Testis (tissue), 3 donors: ENCODE results near the gene POP4. TPM values are rescaled to one million over a fixed set of nuclear protein-coding genes. Genes with fewer than 3 reads are reported as not detected.

ENCODE experiments used
- DNase-seq: peaks from one replicate; pipeline ENCODE4 v3.0.0-alpha.2; 2019
- H3K27ac ChIP-seq, 2 donors: fragments of 200-600 bp; sonication (generic); one replicate each; pipeline ENCODE4 v1.5.1; 2019
- H3K27me3 ChIP-seq: fragments of 200-600 bp; sonication (generic); one replicate; pipeline ENCODE4 v1.5.1; 2019
- H3K36me3 ChIP-seq: fragments of 200-600 bp; sonication (generic); one replicate; pipeline ENCODE4 v1.5.1; 2017; ENCODE audit warnings: low read depth; ENCODE audit errors: missing control alignments
- H3K4me1 ChIP-seq: fragments of 200-600 bp; sonication (generic); one replicate; pipeline ENCODE4 v1.5.1; 2019
- H3K4me3 ChIP-seq, 2 donors: fragments of 200-600 bp; sonication (generic); one replicate each; pipeline ENCODE4 v1.5.1; 2017 to 2019
- H3K9me3 ChIP-seq: fragments of 200-600 bp; sonication (generic); one replicate; pipeline ENCODE4 v1.5.1; 2017
- POLR2A ChIP-seq: fragments of 450-650 bp; IDR thresholded peaks from one replicate; pipeline ENCODE4 v1.6.1; 2017; ENCODE audit warnings: antibody characterized with exemption, mild to moderate bottlenecking, moderate library complexity
- WGBS, 2 donors: methylation state at CpG; one replicate each; pipeline ENCODE4 v1.1.5; 2018; 5-methylcytosine and 5-hydroxymethylcytosine counted together
- intact Hi-C: fragments of 100-400 bp; cut with DNase I; formaldehyde crosslinking; loops from one replicate; pipeline ENCODE4 v1.15.1; 2023; ENCODE audit warnings: low total_unique reads
- polyA plus RNA-seq: library from polyadenylated mRNA; stranded (reverse); fragments of 350-450 nt; fragmentation: Illumina TruSeq; extraction: RNeasy Lipid Tissue Mini Kit (QIAGEN cat#74804); gene quantifications from one replicate; pipeline ENCODE4 v1.2.3, GENCODE V29; 2014; ENCODE audit warnings: low read depth, low replicate concordance; ENCODE audit not compliant: insufficient read depth
- total RNA-seq, 2 donors: library from RNA; depleted of rRNA; stranded (reverse); fragments of >200 nt; gene quantifications; one replicate each; pipeline ENCODE4 v1.2.3, GENCODE V29; 2016
- TF ChIP-seq, protein P1 (sequence below), 3 experiments: fragments of 450-650 bp in 2 of 3; fragments of 200-600 bp in 1 of 3; sonication (generic) in 1 of 3; IDR thresholded peaks; one replicate each; pipeline ENCODE4 v1.5.1; 2016 to 2019; ENCODE audit warnings: antibody characterized with exemption in 3 of 3, mild to moderate bottlenecking in 2 of 3, moderate library complexity in 1 of 3

POP4 gene
- total and polyA plus RNA-seq, 3 donors from 2014 or later: 79.8 to 127 (median 82.4) TPM

DNA sequence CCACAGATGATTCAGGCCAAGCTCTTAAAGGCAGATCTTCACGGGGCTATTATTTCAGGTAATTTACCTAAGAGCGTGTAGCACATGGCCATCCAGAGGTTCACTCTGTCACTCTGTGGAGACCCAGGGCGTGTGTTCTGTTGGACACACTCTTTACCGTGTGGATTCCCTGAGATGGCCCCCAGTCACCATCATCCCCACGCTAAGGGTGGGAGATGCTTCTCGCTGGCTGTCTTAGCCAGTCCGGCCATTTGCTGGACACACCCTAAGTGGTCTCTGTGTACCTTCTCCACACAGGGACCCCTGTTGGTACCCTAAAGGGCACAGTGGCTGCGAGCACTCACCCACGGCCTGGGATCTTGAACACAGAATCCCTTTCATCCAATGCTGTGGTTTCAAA lies 6.0 kb downstream of the POP4 start:
- H3K4me1 ChIP-seq: peaks cover 7% of the 10 kb centered on the region
- H3K9me3 ChIP-seq: no peaks in the 10 kb centered on the region
- DNase-seq: no peak
- TF ChIP-seq POLR2A: no peak
- TF ChIP-seq, protein P1, sequence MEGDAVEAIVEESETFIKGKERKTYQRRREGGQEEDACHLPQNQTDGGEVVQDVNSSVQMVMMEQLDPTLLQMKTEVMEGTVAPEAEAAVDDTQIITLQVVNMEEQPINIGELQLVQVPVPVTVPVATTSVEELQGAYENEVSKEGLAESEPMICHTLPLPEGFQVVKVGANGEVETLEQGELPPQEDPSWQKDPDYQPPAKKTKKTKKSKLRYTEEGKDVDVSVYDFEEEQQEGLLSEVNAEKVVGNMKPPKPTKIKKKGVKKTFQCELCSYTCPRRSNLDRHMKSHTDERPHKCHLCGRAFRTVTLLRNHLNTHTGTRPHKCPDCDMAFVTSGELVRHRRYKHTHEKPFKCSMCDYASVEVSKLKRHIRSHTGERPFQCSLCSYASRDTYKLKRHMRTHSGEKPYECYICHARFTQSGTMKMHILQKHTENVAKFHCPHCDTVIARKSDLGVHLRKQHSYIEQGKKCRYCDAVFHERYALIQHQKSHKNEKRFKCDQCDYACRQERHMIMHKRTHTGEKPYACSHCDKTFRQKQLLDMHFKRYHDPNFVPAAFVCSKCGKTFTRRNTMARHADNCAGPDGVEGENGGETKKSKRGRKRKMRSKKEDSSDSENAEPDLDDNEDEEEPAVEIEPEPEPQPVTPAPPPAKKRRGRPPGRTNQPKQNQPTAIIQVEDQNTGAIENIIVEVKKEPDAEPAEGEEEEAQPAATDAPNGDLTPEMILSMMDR (IDR thresholded peaks at IDR 0.05): no peak
- no peak overlapping the region for H3K4me3 ChIP-seq
- H3K27me3 ChIP-seq: no peaks in the 10 kb centered on the region
- 95 to 96% methylated on average over 7 to 9 of the region's 9 CpGs for WGBS, 2 donors
- no peaks in the 10 kb centered on the region for H3K36me3 ChIP-seq
- peak overlapping the region in 1 of 2 donors; percentile 56 for H3K27ac ChIP-seq
- intact Hi-C loops: loop anchor here (5.0 kb wide), 1 partner anchor 100 kb away; no protein-coding TSS in a partner anchor

DNA sequence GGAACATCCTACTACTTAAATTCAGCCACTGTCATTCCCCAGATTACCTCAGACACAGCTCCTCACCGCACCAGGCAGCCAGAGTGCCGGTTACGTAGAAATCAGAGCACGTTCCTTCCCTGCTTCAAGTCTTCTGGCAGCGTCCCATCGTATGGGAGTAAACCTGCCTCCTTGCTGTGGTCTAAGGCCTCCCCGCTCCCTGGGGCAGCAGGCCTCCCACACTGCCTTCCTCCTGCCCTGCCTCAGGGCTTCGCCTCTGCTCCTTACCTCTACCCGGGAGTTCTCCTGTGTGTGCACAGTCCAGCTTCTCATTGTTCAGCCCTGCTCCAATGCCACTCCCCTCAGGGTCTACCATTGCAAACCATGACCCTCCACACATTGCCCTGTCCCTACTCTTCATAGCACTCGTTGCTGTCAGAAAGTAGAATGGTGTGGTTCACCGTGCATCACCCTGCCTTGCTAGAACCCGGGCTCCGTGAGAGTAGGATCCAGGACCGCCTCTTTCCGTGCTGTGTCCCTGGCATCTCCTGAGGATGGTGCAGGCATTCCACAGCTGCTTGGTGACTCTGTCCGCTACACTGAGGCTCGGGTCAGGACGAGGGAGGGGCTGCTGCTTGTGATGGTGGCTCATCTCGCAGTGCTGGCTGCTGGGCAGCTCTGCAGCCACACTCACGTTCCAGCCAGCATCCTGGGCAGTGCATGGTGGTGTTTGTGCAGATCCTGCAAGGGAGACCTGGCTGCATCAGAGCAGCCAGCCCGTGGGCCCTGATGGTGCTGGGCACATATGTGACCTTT lies 6.9 kb downstream of the POP4 start:
- no peak overlapping the region for H3K4me3 ChIP-seq
- TF ChIP-seq, protein P1 (IDR thresholded peaks at IDR 0.05): no peak
- no peak for TF ChIP-seq POLR2A
- no peaks in the 10 kb centered on the region for H3K36me3 ChIP-seq
- H3K4me1 ChIP-seq: peaks cover 7% of the 10 kb centered on the region
- no peaks in the 10 kb centered on the region for H3K27me3 ChIP-seq
- intact Hi-C loops: loop anchor here (5.0 kb wide), 1 partner anchor 99 kb away; no protein-coding TSS in a partner anchor
- 77 to 85% methylated on average over 11 to 20 of the region's 21 CpGs for WGBS, 2 donors
- no peaks in the 10 kb centered on the region for H3K9me3 ChIP-seq
- DNase-seq: peak; percentile 87
- peak overlapping the region in 1 of 2 donors; percentile 56 for H3K27ac ChIP-seq

DNA sequence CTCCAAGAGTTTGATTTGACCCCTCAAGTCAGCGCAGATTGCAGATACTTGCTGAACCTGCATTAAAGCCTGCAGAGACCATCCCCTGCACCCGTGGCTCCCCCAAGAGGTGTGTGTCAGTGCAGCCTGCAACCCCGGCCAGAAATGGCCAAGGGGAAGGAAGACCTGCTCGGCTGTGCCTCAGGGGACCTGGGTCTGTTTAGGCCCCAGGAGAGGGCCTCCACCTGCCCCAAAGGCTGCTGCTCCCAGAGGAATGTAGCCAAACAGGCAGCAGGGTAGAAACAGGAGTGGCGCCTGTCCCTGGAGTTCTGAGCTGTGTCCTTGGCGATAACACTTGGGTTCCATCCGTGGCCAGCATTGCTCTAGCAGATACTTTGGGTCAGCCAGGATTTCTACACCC lies 8.0 kb downstream of the POP4 start:
- H3K36me3 ChIP-seq: no peaks in the 10 kb centered on the region
- H3K9me3 ChIP-seq: no peaks in the 10 kb centered on the region
- intact Hi-C loops: loop anchor here (5.0 kb wide), 1 partner anchor 98 kb away; no protein-coding TSS in a partner anchor
- no peak overlapping the region for H3K4me3 ChIP-seq
- peaks cover 7% of the 10 kb centered on the region for H3K4me1 ChIP-seq
- peak; percentile 65 for DNase-seq
- WGBS, 2 donors: 65 to 100% methylated on average over 1 to 7 of the region's 7 CpGs
- H3K27ac ChIP-seq: no peak overlapping the region
- no peaks in the 10 kb centered on the region for H3K27me3 ChIP-seq
- TF ChIP-seq, protein P1 (IDR thresholded peaks at IDR 0.05): no peak
- no peak for TF ChIP-seq POLR2A

DNA sequence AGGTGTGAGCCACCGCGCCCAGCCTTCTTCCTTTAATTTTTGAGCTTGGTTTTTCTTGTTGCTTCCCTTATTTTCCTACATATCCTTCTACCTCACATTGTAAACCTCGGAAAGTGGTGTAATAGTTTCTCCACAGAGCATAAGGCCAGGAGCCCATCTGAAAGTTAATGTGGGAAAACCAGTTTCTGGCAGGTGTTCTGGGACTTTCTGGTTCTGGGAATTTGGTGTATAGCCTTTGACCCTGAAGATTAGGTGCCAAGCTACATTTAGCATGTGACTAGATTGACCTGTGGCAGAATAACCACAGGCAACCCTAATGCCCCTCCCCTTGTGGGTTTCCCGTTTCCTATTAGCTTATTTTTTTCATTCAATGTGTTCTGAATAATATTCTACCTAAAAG lies 8.7 kb downstream of the POP4 start:
- intact Hi-C loops: loop anchor here (5.0 kb wide), 1 partner anchor 98 kb away; no protein-coding TSS in a partner anchor
- DNase-seq: no peak
- 93 to 94% methylated on average over 4 of the region's 4 CpGs for WGBS, 2 donors
- Histone ChIP-seq H3K27ac (no peak overlapping the region), H3K36me3 (no peaks in the 10 kb centered on the region), H3K9me3 (no peaks in the 10 kb centered on the region), H3K4me1 (peaks cover 7% of the 10 kb centered on the region), H3K4me3 (no peak overlapping the region), H3K27me3 (no peaks in the 10 kb centered on the region)
- TF ChIP-seq POLR2A: no peak
- TF ChIP-seq, protein P1 (IDR thresholded peaks at IDR 0.05): no peak
